Heart right ventricle (tissue), 16 donors: ENCODE measurements around the gene WRNIP1. TPM values are rescaled to one million over a fixed set of nuclear protein-coding genes. Genes with fewer than 3 reads are reported as not detected.
A peak's percentile ranks its signal among the peaks of the same experiment; 100 is the strongest.

Source experiments
- ATAC-seq, 8 donors: fragments of 200-7000 bp; cut with Tn5 transposase; one replicate each; pipeline ENCODE4 v1.9.1; 2020; ENCODE audit warnings: mild to moderate bottlenecking in 8 of 8, moderate library complexity in 8 of 8, moderate number of reproducible peaks in 1 of 8
- DNase-seq, 2 donors: peaks; one replicate each; pipeline ENCODE4 v3.0.0-alpha.2; 2020
- H3K27ac ChIP-seq, 10 donors: fragments of 200-600 bp; sonication (generic) in 2 of 10; one replicate each; pipeline versions ENCODE4 v1.5.0 to v1.8.0; 2020 to 2022; ENCODE audit warnings: mild to moderate bottlenecking in 3 of 10
- H3K27me3 ChIP-seq, 7 donors: fragments of 200-600 bp; one replicate each; pipeline ENCODE4 v1.8.0; 2021 to 2022; ENCODE audit warnings: mild to moderate bottlenecking in 2 of 7
- H3K36me3 ChIP-seq, 9 donors: fragments of 200-600 bp; sonication (generic) in 1 of 9; one replicate each; pipeline versions ENCODE4 v1.5.0 to v1.8.0; 2020 to 2022; ENCODE audit warnings: mild to moderate bottlenecking in 2 of 9
- H3K4me1 ChIP-seq, 9 donors: fragments of 200-600 bp; sonication (generic) in 1 of 9; one replicate each; pipeline versions ENCODE4 v1.5.0 to v1.8.0; 2020 to 2022; ENCODE audit warnings: mild to moderate bottlenecking in 4 of 9
- H3K4me3 ChIP-seq, 10 donors: fragments of 200-600 bp; sonication (generic) in 2 of 10; one replicate each; pipeline versions ENCODE4 v1.5.0 to v1.8.0; 2020 to 2022; ENCODE audit warnings: mild to moderate bottlenecking in 7 of 10, moderate library complexity in 2 of 10
- H3K9me3 ChIP-seq, 11 donors: fragments of 200-600 bp in 10 of 11; sonication (generic) in 2 of 11; one replicate each; pipeline versions ENCODE4 v1.5.0 to v1.8.0; 2013 to 2022; ENCODE audit warnings: mild to moderate bottlenecking in 2 of 11, control low read depth in 1 of 11, moderate library complexity in 1 of 11
- CTCF ChIP-seq, 9 donors: fragments of 200-600 bp; sonication (generic) in 2 of 9; IDR thresholded peaks; one replicate each; pipeline versions ENCODE4 v1.5.0 to v1.8.0; 2021 to 2022; ENCODE audit warnings: antibody characterized with exemption in 9 of 9, mild to moderate bottlenecking in 5 of 9, moderate library complexity in 1 of 9
- WGBS, 2 donors: extraction: QIAGEN DNeasy Blood & Tissue Kit; methylation state at CpG; one replicate each; pipeline ENCODE4 v1.1.7; 2013; ENCODE audit warnings: inconsistent platforms in 1 of 2; 5-methylcytosine and 5-hydroxymethylcytosine counted together
- intact Hi-C, 10 donors: fragments of 100-400 bp; cut with DNase I; formaldehyde crosslinking; loops; one replicate each; pipeline versions ENCODE4 v1.11.1 to v1.14.2; 2022
- polyA plus RNA-seq, 2 donors: library from polyadenylated mRNA; stranded (reverse); fragments of 200-250 nt; gene quantifications; one replicate each; pipeline ENCODE4 v1.2.3, GENCODE V29; 2013
- total RNA-seq, 10 donors: library from RNA; stranded (reverse); fragmentation: NEBNext Ultra II Directional in 3 of 10; extraction: Animal tissue kit (Norgen Biotek cat#: 25700) in 3 of 10; gene quantifications; one replicate each; pipeline versions ENCODE4 v1.2.1 to v1.2.4, GENCODE V29; 2021 to 2023
- donor health status: Arrhythmogenic right ventricular cardiomyopathy.
- donor health status: ischemic (EF 13 %, LVEDD 7.1; RV severe dilation, severe dysfunction).
- donor health status: healthy with polysubstance abuse.
- donor health status: DM: no; HTN: yes; CAD: no.
- donor health status: DM: no; HTN: no; CAD: no.
- donor health status: ischemic (EF 25% LVEDD 6.9; RV normal size, moderate dysfunction).
- donor health status: ischemic (EF 25% LVEDD 5.7; RV mildly dilated, moderate dysfunction).
- donor health status: healthy.
- donor health status: DM: yes; HTN: yes; CAD: no.
- donor health status: Ischemic cardiomyopathy.
- donor health status: ischemic (EF 35%, LVEDD 5.7; RV mildly dilated, moderate dysfunction).
- donor health status: nonischemic (EF 11% LVEDD 7.7; RV severe dilation, severe dysfunction).
- donor health status: DM: yes; HTN: yes; CAD: no.
- donor health status: PGD.
- donor health status: ischemic (EF 29% LVEDD 5.4; RV normal size, mild dysfunction).
- donor health status: nonischemic (EF 23%, LVEDD 6.1; RV moderate dilation, normal function).

The WRNIP1 gene
- total and polyA plus RNA-seq, 12 donors: 29.7 to 44.9 (median 35.6) TPM

DNA sequence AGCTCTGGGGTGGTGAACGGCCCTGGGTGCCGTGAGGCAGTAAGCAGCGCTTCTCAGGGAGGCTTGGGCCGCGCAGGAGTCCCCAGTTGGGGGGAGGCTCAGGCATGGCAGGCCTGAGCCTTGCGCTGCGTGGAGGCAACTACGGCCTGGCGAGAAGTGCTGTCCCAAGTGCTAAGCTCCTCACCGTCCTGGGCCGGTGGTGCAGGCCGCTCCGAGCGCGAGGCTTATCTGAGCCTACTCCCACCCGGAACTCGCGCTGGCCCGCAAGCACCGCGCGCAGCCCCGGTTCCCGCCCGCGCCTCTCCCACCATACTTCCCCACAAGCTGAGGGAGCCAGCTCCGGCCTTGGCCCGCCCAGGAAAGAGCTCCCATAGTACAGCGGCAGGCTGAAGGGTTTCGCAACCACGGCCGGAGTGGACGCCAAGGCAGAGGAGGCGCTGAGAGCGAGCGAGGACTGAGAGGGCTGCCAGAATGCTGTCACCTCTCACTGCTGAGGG lies 1.8 kb upstream of the WRNIP1 start:
- 91 to 95% methylated on average over 36 of the region's 36 CpGs for WGBS, 2 donors
- intact Hi-C loops: loop anchor here in 1 of 10 donors (5.0 kb wide), 1 partner anchor 566 kb away; no protein-coding TSS in a partner anchor
- peaks cover 2 to 38% (median 20%) of the 10 kb centered on the region in 9 donors for H3K4me1 ChIP-seq
- peak overlapping the region in 3 of 10 donors; percentile 88 to 92 (median 92) for H3K27ac ChIP-seq
- TF ChIP-seq CTCF (IDR thresholded peaks at IDR 0.05): no peak
- H3K4me3 ChIP-seq: peak overlapping the region in 3 of 10 donors; percentile 73 to 92 (median 87)
- H3K9me3 ChIP-seq: no peaks in the 10 kb centered on the region
- no peaks in the 10 kb centered on the region for H3K36me3 ChIP-seq
- peak in 1 of 2 donors; percentile 67 for DNase-seq
- H3K27me3 ChIP-seq: no peaks in the 10 kb centered on the region
- no peak for ATAC-seq

GRCh38 chr6:2763876-2764540 lies 1.2 kb upstream of the WRNIP1 start:
- TF ChIP-seq CTCF (IDR thresholded peaks at IDR 0.05): no peak
- Histone ChIP-seq H3K4me3 (peak overlapping the region; percentile 34 to 92 (median 56)), H3K4me1 (peaks cover 2 to 44% (median 26%) of the 10 kb centered on the region in 9 donors), H3K36me3 (no peaks in the 10 kb centered on the region), H3K9me3 (no peaks in the 10 kb centered on the region), H3K27me3 (no peaks in the 10 kb centered on the region), H3K27ac (peak overlapping the region in 9 of 10 donors; percentile 85 to 97 (median 89))
- DNase-seq (no peak), ATAC-seq (no peak)
- intact Hi-C loops: loop anchor here in 1 of 10 donors (5.0 kb wide), 1 partner anchor 567 kb away; no protein-coding TSS in a partner anchor
- WGBS, 2 donors: 78 to 82% methylated on average over 27 of the region's 27 CpGs

DNA sequence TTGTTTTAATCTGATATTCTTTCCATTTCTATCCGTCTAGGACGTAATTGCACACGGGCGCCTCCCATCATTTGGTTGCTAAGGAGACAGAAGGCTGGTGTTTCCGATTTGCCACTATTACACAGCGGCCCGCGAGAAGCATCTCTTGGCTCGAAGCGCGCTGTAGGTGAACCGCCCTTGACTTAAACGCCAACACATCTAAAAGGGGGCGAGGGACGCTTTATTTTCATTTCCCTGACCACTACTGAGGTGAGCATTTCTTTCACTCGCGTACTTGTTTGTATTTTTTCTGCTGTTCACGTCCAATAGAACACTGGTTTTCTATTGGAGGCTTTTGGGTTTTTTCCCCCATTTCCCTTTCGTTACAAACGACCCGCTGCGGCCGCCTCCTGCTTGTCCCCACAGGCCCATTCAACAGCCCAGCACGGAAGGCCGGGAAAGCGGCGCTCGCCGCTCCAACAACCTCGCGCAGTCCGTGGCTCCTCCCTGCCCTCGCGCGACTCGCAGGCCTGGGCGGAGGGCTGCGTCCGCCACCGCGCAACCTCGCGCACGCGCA lies 505 bp upstream of the WRNIP1 start:
- Histone ChIP-seq H3K27ac (peak overlapping the region; percentile 57 to 97 (median 88)), H3K4me1 (peaks cover 2 to 51% (median 33%) of the 10 kb centered on the region in 9 donors), H3K4me3 (peak overlapping the region; percentile 34 to 92 (median 56)), H3K9me3 (no peaks in the 10 kb centered on the region), H3K36me3 (no peaks in the 10 kb centered on the region), H3K27me3 (no peaks in the 10 kb centered on the region)
- ATAC-seq (peak; percentile 87 to 94 (median 89)), DNase-seq (peak in 1 of 2 donors; percentile 42)
- no peak for TF ChIP-seq CTCF (IDR thresholded peaks at IDR 0.05)
- intact Hi-C loops: loop anchor here in 2 of 10 donors (5.0 kb wide), 2 partner anchors 223 to 567 kb away; no protein-coding TSS in a partner anchor
- whole genome bisulfite sequencing, 2 donors: 1% methylated on average over 39 to 45 of the region's 45 CpGs
